ENCODE data around the gene TPO.

TPO gene

GRCh38 chr2:1588051-1588977 is 175.1 kb downstream of the TPO start:
- DNase-seq: no peak

GRCh38 chr2:1588978-1589621 is 175.8 kb downstream of the TPO start:
- no peak for DNase-seq

GRCh38 chr2:1590596-1591460 is 177.6 kb downstream of the TPO start:
- no peak for DNase-seq

- no peak for DNase-seq
These were observed 178.2 kb downstream of the TPO start for GRCh38 chr2:1591461-1591770.

All from GF-D8 (cell line).